Prostate gland (tissue), 2 donors: Measurements from ENCODE around the gene TUBB4A. TPM values are rescaled to one million over a fixed set of nuclear protein-coding genes. Genes with fewer than 3 reads are reported as not detected.

Experiments
- DNase-seq: peaks from one replicate; pipeline ENCODE4 v3.0.0-alpha.2; 2019; ENCODE audit warnings: low spot score
- H3K27ac ChIP-seq, 2 donors: fragments of 200-600 bp; sonication (generic); 2 replicates each; pipeline ENCODE4 v1.5.1; 2017 to 2019
- H3K27me3 ChIP-seq: fragments of 200-600 bp; sonication (generic); replicated peaks from 2 replicates; pipeline ENCODE4 v1.5.1; 2019; ENCODE audit not compliant: insufficient read depth
- H3K36me3 ChIP-seq, 2 donors: fragments of 200-600 bp; sonication (generic); 1 replicate in 1 of 2; 2 replicates in 1 of 2; pipeline versions ENCODE4 v1.5.1 to v1.8.1; 2017 to 2019
- H3K4me1 ChIP-seq: fragments of 200-600 bp; sonication (generic); replicated peaks from 2 replicates; pipeline ENCODE4 v1.5.1; 2019
- H3K4me3 ChIP-seq, 2 donors: fragments of 200-600 bp; sonication (generic); 2 replicates each; pipeline ENCODE4 v1.5.1; 2017 to 2019
- H3K9me3 ChIP-seq: fragments of 200-600 bp; sonication (generic); 2 replicates; pipeline ENCODE4 v1.5.1; 2017
- CTCF ChIP-seq, 4 experiments: fragments of 200-600 bp in 2 of 4; fragments of 450-650 bp in 2 of 4; sonication (generic) in 2 of 4; IDR thresholded peaks; 1 replicate in 3 of 4; 2 replicates in 1 of 4; pipeline ENCODE4 v1.5.1; 2016 to 2019; ENCODE audit warnings: antibody characterized with exemption in 4 of 4, mild to moderate bottlenecking in 2 of 4, moderate library complexity in 2 of 4
- POLR2A ChIP-seq: fragments of 450-650 bp; IDR thresholded peaks from one replicate; pipeline ENCODE4 v1.6.1; 2016; ENCODE audit warnings: antibody characterized with exemption, mild to moderate bottlenecking
- POLR2AphosphoS5 ChIP-seq: sonication (generic); formaldehyde crosslinking; IDR thresholded peaks from one replicate; pipeline ENCODE4 v1.6.1; 2017; ENCODE audit warnings: antibody characterized with exemption
- WGBS: methylation state at CpG from one replicate; pipeline ENCODE4 v1.1.5; 2018; 5-methylcytosine and 5-hydroxymethylcytosine counted together
- intact Hi-C: fragments of 100-400 bp; cut with DNase I; formaldehyde crosslinking; loops from one replicate; pipeline ENCODE4 v1.14.2; 2022
- total RNA-seq, 2 donors: library from RNA; depleted of rRNA; stranded (reverse); fragments of >200 nt; gene quantifications; one replicate each; pipeline ENCODE4 v1.1.0, GENCODE V29; 2016

TUBB4A gene
- total RNA-seq, 2 donors from 2014 or later, result 0.23 to 100 TPM

GRCh38 chr19:6481541-6482342, 20.4 kb downstream of the TUBB4A start, which contains the start of gene DENND1C:
TSS of gene DENND1C (minus strand) at chr19:6481787. CDS start at chr19:6481695, 92 bp downstream.
- no peak for TF ChIP-seq CTCF (IDR thresholded peaks at IDR 0.05)
- Histone ChIP-seq H3K9me3 (no peaks in the 10 kb centered on the region), H3K36me3 (no peaks in the 10 kb centered on the region), H3K4me3 (no peak within 1 kb of the TSS), H3K4me1 (no peaks in the 10 kb centered on the region), H3K27me3 (peaks cover 4% of the 10 kb centered on the region), H3K27ac (no peak within 1 kb of the TSS)
- no peak for DNase-seq
- intact Hi-C loops, result no loop called here
- WGBS, result 45% methylated on average over 24 of the region's 24 CpGs

GRCh38 chr19:6480848-6481415, 21.2 kb downstream of the TUBB4A start:
- no peak overlapping the region for H3K4me3 ChIP-seq
- WGBS, result 86% methylated on average over 10 of the region's 10 CpGs

GRCh38 chr19:6479836-6480398, 22.2 kb downstream of the TUBB4A start:
- Histone ChIP-seq H3K9me3 (no peaks in the 10 kb centered on the region), H3K27me3 (peaks cover 14% of the 10 kb centered on the region), H3K4me3 (no peak overlapping the region), H3K4me1 (no peaks in the 10 kb centered on the region), H3K27ac (no peak overlapping the region), H3K36me3 (no peaks in the 10 kb centered on the region)
- TF ChIP-seq POLR2AphosphoS5 (no peak), CTCF (IDR thresholded peaks at IDR 0.05) (no peak), POLR2A (no peak)
- WGBS, result 64% methylated on average over 7 of the region's 7 CpGs
- intact Hi-C loops, result no loop called here
- no peak for DNase-seq

More at GRCh38 chr19:6480848-6481415, 21.2 kb downstream of the TUBB4A start:
- intact Hi-C loops, result no loop called here
- Histone ChIP-seq H3K27ac (no peak overlapping the region), H3K9me3 (no peaks in the 10 kb centered on the region), H3K36me3 (no peaks in the 10 kb centered on the region), H3K4me1 (no peaks in the 10 kb centered on the region), H3K27me3 (peaks cover 8% of the 10 kb centered on the region)
- no peak for DNase-seq
- TF ChIP-seq POLR2AphosphoS5 (no peak), CTCF (IDR thresholded peaks at IDR 0.05) (no peak), POLR2A (no peak)

- Histone ChIP-seq H3K27ac (no peak overlapping the region), H3K27me3 (peaks cover 14% of the 10 kb centered on the region), H3K36me3 (no peaks in the 10 kb centered on the region), H3K4me3 (no peak overlapping the region), H3K4me1 (no peaks in the 10 kb centered on the region), H3K9me3 (no peaks in the 10 kb centered on the region)
- WGBS, result 86% methylated on average over 13 of the region's 13 CpGs
- intact Hi-C loops, result no loop called here
- TF ChIP-seq POLR2AphosphoS5 (no peak), POLR2A (no peak), CTCF (IDR thresholded peaks at IDR 0.05) (no peak)
- DNase-seq, result no peak
Observed at GRCh38 chr19:6478815-6479214, 23.3 kb downstream of the TUBB4A start.
